Regular cardiac myocyte (primary cell): ENCODE data around the gene C12orf57. TPM values are rescaled to one million over a fixed set of nuclear protein-coding genes. Genes with fewer than 3 reads are reported as not detected.

ENCODE experiments used
- total RNA-seq: library from RNA; depleted of rRNA; stranded (reverse); fragments of >200 nt; gene quantifications from 2 replicates; pipeline ENCODE4 v1.2.3, GENCODE V29; 2014

The C12orf57 gene
- total RNA-seq, result 75.3 and 141 TPM in 2 replicates

GRCh38 chr12:6943722-6944380 lies at the start of gene C12orf57, which contains the start of gene RNU7-1:
Gene C12orf57, plus strand, starts transcription at chr12:6944022. Its CDS starts 100 bp downstream, at chr12:6944122.
Gene RNU7-1, plus strand, starts transcription at chr12:6943816.

GRCh38 chr12:6904280-6905276 lies 39.2 kb upstream of the C12orf57 start, which contains the start of gene LRRC23:
Gene LRRC23, plus strand, starts transcription at chr12:6904822. Its CDS starts 812 bp downstream, at chr12:6905634.

GRCh38 chr12:6914246-6914946 lies 29.4 kb upstream of the C12orf57 start, which contains the start of gene ENO2:
Gene ENO2, plus strand, starts transcription at chr12:6914580. Its CDS starts 1,253 bp downstream, at chr12:6915833.

GRCh38 chr12:6927379-6928021 lies 16.3 kb upstream of the C12orf57 start, which contains the start of gene ATN1:
Gene ATN1, plus strand, starts transcription at chr12:6927959. Its CDS starts 6,043 bp downstream, at chr12:6934002.

GRCh38 chr12:6950811-6951540 lies 7.2 kb downstream of the C12orf57 start, which contains the start of gene PTPN6:
Gene PTPN6, plus strand, starts transcription at chr12:6951356. Its CDS starts 157 bp downstream, at chr12:6951513.

Other genes starting within 250 kb of the C12orf57 start
- under 0.01 TPM in 2 replicates for gene PIANP, start 243.2 kb upstream of the C12orf57 start, total RNA-seq
- 87.9 and 100 TPM in 2 replicates for gene COPS7A, start 220.0 kb upstream of the C12orf57 start, total RNA-seq
- 147 and 175 TPM in 2 replicates for gene MLF2, start 190.9 kb upstream of the C12orf57 start, total RNA-seq
- 17.2 and 38.0 TPM in 2 replicates for gene PTMS, start 177.7 kb upstream of the C12orf57 start, total RNA-seq
- not detected in 2 replicates for gene LAG3, start 171.5 kb upstream of the C12orf57 start, total RNA-seq
- 0.28 and 0.58 TPM in 2 replicates for gene CD4, start 154.5 kb upstream of the C12orf57 start, total RNA-seq
- 0.96 and 2.5 TPM in 2 replicates for gene GPR162, start 122.2 kb upstream of the C12orf57 start, total RNA-seq
- 79.6 and 124 TPM in 2 replicates for gene P3H3, start 115.6 kb upstream of the C12orf57 start, total RNA-seq
- 1.4 and 2.5 TPM in 2 replicates for gene GNB3, start 103.1 kb upstream of the C12orf57 start, total RNA-seq
- gene CDCA3, start 92.7 kb upstream of the C12orf57 start, total RNA-seq, result 5.6 and 29.7 TPM in 2 replicates
- 77.8 and 123 TPM in 2 replicates for gene USP5, start 91.9 kb upstream of the C12orf57 start, total RNA-seq
- 1,644 and 1,719 TPM in 2 replicates for gene TPI1, start 76.5 kb upstream of the C12orf57 start, total RNA-seq
- gene SPSB2, start 70.7 kb upstream of the C12orf57 start, total RNA-seq, result 3.6 and 4.2 TPM in 2 replicates
- 8.6 and 18.0 TPM in 2 replicates for gene LRRC23, start 39.2 kb upstream of the C12orf57 start, total RNA-seq
- gene ENO2, start 29.4 kb upstream of the C12orf57 start, total RNA-seq, result 40.8 and 66.8 TPM in 2 replicates
- 4.4 and 9.0 TPM in 2 replicates for gene ATN1, start 16.1 kb upstream of the C12orf57 start, total RNA-seq
- not detected in 2 replicates for gene RNU7-1, start 206 bp upstream of the C12orf57 start, total RNA-seq
- under 0.01 TPM in 1 of 2 replicates, not detected in the other for gene PTPN6, start 7.3 kb downstream of the C12orf57 start, total RNA-seq
- gene PHB2, start 26.6 kb downstream of the C12orf57 start, total RNA-seq, result 149 and 175 TPM in 2 replicates
- 49.3 and 94.9 TPM in 2 replicates for gene EMG1, start 26.9 kb downstream of the C12orf57 start, total RNA-seq
- gene LPCAT3, start 74.5 kb downstream of the C12orf57 start, total RNA-seq, result 5.9 and 9.2 TPM in 2 replicates
- gene C1S, start 116.7 kb downstream of the C12orf57 start, total RNA-seq, result 24.7 and 213 TPM in 2 replicates
- gene C1R, start 148.4 kb downstream of the C12orf57 start, total RNA-seq, result 11.7 and 106 TPM in 2 replicates
- 7.1 and 37.2 TPM in 2 replicates for gene C1RL, start 165.2 kb downstream of the C12orf57 start, total RNA-seq
- gene RBP5, start 184.9 kb downstream of the C12orf57 start, total RNA-seq, result 0.19 TPM in 1 of 2 replicates, not detected in the other
- 6.7 and 8.2 TPM in 2 replicates for gene CLSTN3, start 186.3 kb downstream of the C12orf57 start, total RNA-seq
- 20.3 and 29.9 TPM in 2 replicates for gene PEX5, start 245.7 kb downstream of the C12orf57 start, total RNA-seq